Activated B cell treated with CpG ODN at 0.5 μM for 24 hours (primary cell): ENCODE measurements around the gene GOLT1A. TPM values are rescaled to one million over a fixed set of nuclear protein-coding genes. Genes with fewer than 3 reads are reported as not detected.

Experiments
- ATAC-seq: fragments of 200-7000 bp; cut with Tn5 transposase; one replicate; pipeline ENCODE4 v1.10.0; 2021; ENCODE audit warnings: low read depth, mild to moderate bottlenecking, moderate library complexity
- CTCF ChIA-PET: fragments of 350-600 bp; sonication (Branson Sonifier 250); formaldehyde crosslinking; loops from one replicate; lab custom pipeline; 2021; ENCODE audit warnings: antibody characterized with exemption; lab: Charles Lee
- POLR2A ChIA-PET: fragments of 350-600 bp; sonication (Branson Sonifier 250); formaldehyde crosslinking; loops from one replicate; lab custom pipeline; 2021; ENCODE audit warnings: antibody characterized with exemption; lab: Charles Lee
- DNase-seq: peaks from one replicate; pipeline ENCODE4 v3.0.0; 2022
- H3K27ac Mint-ChIP-seq: one replicate; pipeline ENCODE4 v1.8.0; 2020; ENCODE audit warnings: mixed read lengths
- H3K27me3 Mint-ChIP-seq: one replicate; pipeline ENCODE4 v1.8.0; 2021; ENCODE audit warnings: mixed read lengths
- H3K36me3 Mint-ChIP-seq: one replicate; pipeline ENCODE4 v1.8.0; 2021; ENCODE audit warnings: low read depth, mixed read lengths
- H3K4me1 Mint-ChIP-seq: one replicate; pipeline ENCODE4 v1.8.0; 2021; ENCODE audit warnings: mixed read lengths
- H3K4me3 Mint-ChIP-seq: one replicate; pipeline ENCODE4 v1.8.0; 2020; ENCODE audit warnings: mild to moderate bottlenecking, mixed read lengths
- H3K9me3 Mint-ChIP-seq: one replicate; pipeline ENCODE4 v1.8.0; 2020; ENCODE audit warnings: mixed read lengths
- intact Hi-C: fragments of 100-400 bp; cut with micrococcal nuclease; formaldehyde crosslinking; loops from one replicate; pipeline ENCODE4 v1.15.1; 2024
- total RNA-seq: library from RNA; stranded (reverse); gene quantifications from 2 replicates; pipeline ENCODE4 v1.2.3, GENCODE V29; 2022
- TF ChIP-seq, protein P1 (sequence below): fragments of 200-600 bp; IDR thresholded peaks from one replicate; pipeline ENCODE4 v1.8.0; 2022; ENCODE audit warnings: antibody characterized with exemption, mild to moderate bottlenecking

The GOLT1A gene
- total RNA-seq, 1 donor from 2014 or later, result not detected

DNA sequence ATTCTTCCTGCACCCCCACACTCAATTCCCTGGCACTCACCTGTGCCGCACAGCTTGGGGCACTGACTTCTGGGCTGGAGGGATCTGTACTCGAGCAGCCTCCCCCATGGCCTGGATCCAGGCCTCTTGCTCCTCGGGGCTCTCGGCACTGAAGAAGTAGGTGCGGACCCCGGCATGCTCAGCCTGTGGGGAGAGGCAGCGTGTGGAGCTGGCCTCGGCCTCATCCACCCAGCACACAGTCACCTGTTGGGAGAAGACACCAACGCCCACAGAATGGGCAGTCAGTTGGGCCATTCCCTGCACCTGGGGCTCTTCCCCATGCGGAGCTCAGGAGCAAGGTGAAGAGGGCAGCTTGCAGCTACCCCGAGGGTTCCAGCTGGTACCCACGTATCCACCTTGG lies 47.5 kb upstream of the GOLT1A start:
- TF ChIP-seq, protein P1, sequence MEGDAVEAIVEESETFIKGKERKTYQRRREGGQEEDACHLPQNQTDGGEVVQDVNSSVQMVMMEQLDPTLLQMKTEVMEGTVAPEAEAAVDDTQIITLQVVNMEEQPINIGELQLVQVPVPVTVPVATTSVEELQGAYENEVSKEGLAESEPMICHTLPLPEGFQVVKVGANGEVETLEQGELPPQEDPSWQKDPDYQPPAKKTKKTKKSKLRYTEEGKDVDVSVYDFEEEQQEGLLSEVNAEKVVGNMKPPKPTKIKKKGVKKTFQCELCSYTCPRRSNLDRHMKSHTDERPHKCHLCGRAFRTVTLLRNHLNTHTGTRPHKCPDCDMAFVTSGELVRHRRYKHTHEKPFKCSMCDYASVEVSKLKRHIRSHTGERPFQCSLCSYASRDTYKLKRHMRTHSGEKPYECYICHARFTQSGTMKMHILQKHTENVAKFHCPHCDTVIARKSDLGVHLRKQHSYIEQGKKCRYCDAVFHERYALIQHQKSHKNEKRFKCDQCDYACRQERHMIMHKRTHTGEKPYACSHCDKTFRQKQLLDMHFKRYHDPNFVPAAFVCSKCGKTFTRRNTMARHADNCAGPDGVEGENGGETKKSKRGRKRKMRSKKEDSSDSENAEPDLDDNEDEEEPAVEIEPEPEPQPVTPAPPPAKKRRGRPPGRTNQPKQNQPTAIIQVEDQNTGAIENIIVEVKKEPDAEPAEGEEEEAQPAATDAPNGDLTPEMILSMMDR, result no peak
- no peak overlapping the region for H3K4me3 Mint-ChIP-seq
- DNase-seq, result no peak
- CTCF ChIA-PET, result no interaction called here
- H3K27me3 Mint-ChIP-seq, result no peaks in the 10 kb centered on the region
- no peak overlapping the region for H3K27ac Mint-ChIP-seq
- H3K9me3 Mint-ChIP-seq, result no peaks in the 10 kb centered on the region
- intact Hi-C loops, result no loop called here
- H3K4me1 Mint-ChIP-seq, result no peaks in the 10 kb centered on the region
- POLR2A ChIA-PET, result no interaction called here
- H3K36me3 Mint-ChIP-seq, result no peaks in the 10 kb centered on the region
- no peak for ATAC-seq

DNA sequence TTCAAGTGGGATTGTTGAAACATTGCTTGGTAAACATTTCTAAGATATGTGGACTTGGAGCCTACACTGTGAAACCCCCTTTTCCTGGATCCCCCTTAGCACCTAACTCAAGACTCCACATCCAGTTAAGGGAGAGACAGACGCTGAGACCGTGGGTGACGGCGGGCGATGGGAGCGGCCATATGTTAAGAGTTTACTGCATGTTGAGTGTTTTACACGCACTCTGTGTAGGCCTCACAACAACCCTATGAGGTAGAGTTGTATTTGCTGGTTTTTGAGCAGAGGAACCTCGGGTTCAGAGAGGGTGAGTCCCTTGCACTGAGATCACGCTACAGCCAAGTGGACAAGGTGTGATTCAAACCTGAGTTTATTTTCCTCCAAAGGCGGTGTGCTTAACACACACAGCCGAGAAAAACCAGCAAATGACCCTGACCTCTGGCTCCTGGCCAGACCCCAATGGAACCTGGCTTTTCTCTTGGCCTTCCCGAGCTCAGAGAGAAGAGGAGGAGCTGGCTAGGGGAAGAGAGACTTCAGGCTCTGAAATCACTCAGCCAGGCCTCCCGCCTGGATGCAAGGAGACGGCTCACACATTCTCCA lies 46.9 kb upstream of the GOLT1A start:
- Mint-ChIP-seq H3K27me3 (no peaks in the 10 kb centered on the region), H3K27ac (no peak overlapping the region), H3K36me3 (no peaks in the 10 kb centered on the region), H3K9me3 (no peaks in the 10 kb centered on the region), H3K4me1 (no peaks in the 10 kb centered on the region), H3K4me3 (no peak overlapping the region)
- ChIA-PET POLR2A (no interaction called here), CTCF (no interaction called here)
- TF ChIP-seq, protein P1, result no peak
- ATAC-seq, result no peak
- intact Hi-C loops, result no loop called here
- DNase-seq, result no peak

DNA sequence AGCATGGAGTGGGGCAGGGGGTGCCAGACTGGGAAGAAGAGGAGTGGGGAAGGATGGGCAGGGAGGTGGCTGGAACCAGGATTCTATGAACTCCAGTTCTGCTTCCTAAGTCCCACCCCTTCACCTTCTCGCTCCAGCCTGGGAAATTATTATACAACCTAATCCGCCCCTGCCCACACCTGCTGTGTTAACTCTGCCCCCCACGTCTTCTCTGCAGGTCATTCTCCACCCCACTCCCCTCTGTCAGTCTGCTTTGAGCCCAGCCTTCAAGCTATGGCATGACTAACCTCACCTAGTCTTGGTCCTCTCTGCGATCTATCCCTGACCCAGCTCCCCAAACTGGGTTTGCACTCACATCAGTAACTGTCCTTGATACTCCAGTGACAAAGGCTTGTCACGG lies 46.0 kb upstream of the GOLT1A start:
- TF ChIP-seq, protein P1, result no peak
- Mint-ChIP-seq H3K27ac (no peak overlapping the region), H3K4me3 (no peak overlapping the region), H3K4me1 (no peaks in the 10 kb centered on the region), H3K9me3 (no peaks in the 10 kb centered on the region), H3K36me3 (no peaks in the 10 kb centered on the region), H3K27me3 (no peaks in the 10 kb centered on the region)
- CTCF ChIA-PET, result no interaction called here
- intact Hi-C loops, result no loop called here
- no peak for ATAC-seq
- no peak for DNase-seq
- POLR2A ChIA-PET, result no interaction called here

DNA sequence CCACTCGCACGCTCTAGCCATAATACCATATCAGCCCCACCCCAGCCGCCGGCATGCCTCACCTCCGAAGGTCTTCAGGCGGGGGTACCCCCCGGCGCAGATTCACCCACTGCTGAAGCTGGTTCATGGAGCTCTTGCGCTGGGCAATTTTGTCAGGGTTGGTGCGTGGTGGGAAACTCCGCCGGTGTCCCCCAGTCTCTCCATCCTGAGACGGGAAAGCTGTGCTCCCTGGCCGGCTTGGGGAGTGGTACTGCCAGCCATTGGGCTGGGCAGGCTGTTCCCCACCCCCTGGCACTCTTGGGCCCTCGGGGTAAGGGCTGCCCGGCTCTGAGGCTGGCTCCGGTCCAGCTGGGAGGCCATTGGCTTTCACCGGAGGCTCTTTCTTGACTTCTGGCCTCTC lies 45.4 kb upstream of the GOLT1A start:
- POLR2A ChIA-PET, result no interaction called here
- Mint-ChIP-seq H3K9me3 (no peaks in the 10 kb centered on the region), H3K4me3 (no peak overlapping the region), H3K27ac (no peak overlapping the region), H3K27me3 (no peaks in the 10 kb centered on the region), H3K4me1 (no peaks in the 10 kb centered on the region), H3K36me3 (no peaks in the 10 kb centered on the region)
- DNase-seq, result no peak
- intact Hi-C loops, result no loop called here
- CTCF ChIA-PET, result interaction anchor here (1.1 to 1.6 kb wide), 3 partner anchors 103 to 139 kb away, joined by 5 to 8 read pairs (median 6); no protein-coding TSS in a partner anchor
- TF ChIP-seq, protein P1, result no peak
- ATAC-seq, result no peak

DNA sequence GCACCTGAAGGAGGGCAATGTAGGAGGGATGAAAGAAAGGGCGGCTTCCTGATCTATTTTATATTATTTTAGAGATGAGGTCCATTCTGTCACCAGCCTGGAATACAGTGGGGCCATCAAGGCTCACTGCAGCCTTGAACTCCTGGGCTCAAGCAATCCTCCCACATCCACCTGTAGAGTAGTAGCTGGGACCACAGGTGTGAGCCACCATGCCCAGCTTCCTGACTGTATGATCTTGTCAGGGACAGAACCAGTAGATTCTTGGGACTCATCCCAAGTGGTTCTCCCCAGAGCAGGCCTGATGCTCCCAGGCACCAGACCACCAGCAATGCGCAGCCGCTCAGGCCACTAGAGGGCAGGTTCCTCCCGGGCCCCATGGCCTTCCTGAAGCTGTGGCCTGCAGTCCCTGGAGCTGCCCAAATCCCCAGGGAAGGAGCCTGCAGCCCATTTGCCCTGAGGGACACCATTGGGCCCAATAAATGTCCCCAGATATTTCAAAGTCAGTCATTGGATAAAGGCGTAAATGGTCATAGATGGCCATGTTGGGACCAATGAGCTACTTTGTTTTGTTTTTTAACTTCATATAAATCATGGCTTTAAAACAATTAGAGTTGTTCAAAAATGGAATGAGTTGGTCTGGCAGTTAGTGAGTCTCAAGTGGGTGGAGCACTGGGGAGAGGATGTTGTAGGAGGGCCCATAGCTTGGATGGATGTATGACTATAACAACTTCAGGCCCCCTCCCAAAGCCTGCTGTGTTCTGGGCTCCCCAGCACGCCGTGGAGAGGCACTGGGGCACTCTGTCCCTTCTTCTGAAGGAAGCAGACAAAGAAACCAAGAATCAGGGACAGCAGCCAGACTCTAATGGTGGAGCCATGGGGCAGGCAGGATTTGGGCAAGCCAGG lies 44.7 kb upstream of the GOLT1A start:
- H3K4me1 Mint-ChIP-seq, result no peaks in the 10 kb centered on the region
- no peak overlapping the region for H3K27ac Mint-ChIP-seq
- H3K36me3 Mint-ChIP-seq, result no peaks in the 10 kb centered on the region
- TF ChIP-seq, protein P1, result no peak
- no peaks in the 10 kb centered on the region for H3K27me3 Mint-ChIP-seq
- intact Hi-C loops, result loop anchor here (1.0 kb wide), 1 partner anchor 105 kb away; no protein-coding TSS in a partner anchor
- no peaks in the 10 kb centered on the region for H3K9me3 Mint-ChIP-seq
- H3K4me3 Mint-ChIP-seq, result no peak overlapping the region
- CTCF ChIA-PET, result interaction anchor here (1.0 to 1.6 kb wide), 4 partner anchors 25 to 140 kb away, joined by 3 to 8 read pairs (median 6); no protein-coding TSS in a partner anchor
- POLR2A ChIA-PET, result no interaction called here
- no peak for ATAC-seq
- DNase-seq, result no peak
